Activated naive CD8-positive, alpha-beta T cell treated with anti-CD3 and anti-CD28 coated beads, Interleukin-2, amount 50 U/mL, for 16 hours (primary cell): ENCODE data around the gene ARAP2.

ENCODE experiments used
- DNase-seq: peaks from one replicate; pipeline ENCODE4 v3.0.0-alpha.2; 2020; ENCODE audit warnings: low read depth, low spot score

Gene ARAP2

GRCh38 chr4:36256398-36256891 lies 12.1 kb upstream of the ARAP2 start:
- no peak for DNase-seq

- peak; percentile 10 for DNase-seq
These were observed 11.3 kb upstream of the ARAP2 start for GRCh38 chr4:36255577-36255976.

GRCh38 chr4:36254371-36254770 lies 10.1 kb upstream of the ARAP2 start:
- DNase-seq, result no peak

- DNase-seq, result no peak
These were observed 7.7 kb upstream of the ARAP2 start for GRCh38 chr4:36251983-36252382.

- DNase-seq, result no peak
These were observed 5.3 kb upstream of the ARAP2 start for GRCh38 chr4:36249610-36250009.

- peak; percentile 13 for DNase-seq
These were observed 708 bp downstream of the ARAP2 start for GRCh38 chr4:36243355-36244256.

DNA sequence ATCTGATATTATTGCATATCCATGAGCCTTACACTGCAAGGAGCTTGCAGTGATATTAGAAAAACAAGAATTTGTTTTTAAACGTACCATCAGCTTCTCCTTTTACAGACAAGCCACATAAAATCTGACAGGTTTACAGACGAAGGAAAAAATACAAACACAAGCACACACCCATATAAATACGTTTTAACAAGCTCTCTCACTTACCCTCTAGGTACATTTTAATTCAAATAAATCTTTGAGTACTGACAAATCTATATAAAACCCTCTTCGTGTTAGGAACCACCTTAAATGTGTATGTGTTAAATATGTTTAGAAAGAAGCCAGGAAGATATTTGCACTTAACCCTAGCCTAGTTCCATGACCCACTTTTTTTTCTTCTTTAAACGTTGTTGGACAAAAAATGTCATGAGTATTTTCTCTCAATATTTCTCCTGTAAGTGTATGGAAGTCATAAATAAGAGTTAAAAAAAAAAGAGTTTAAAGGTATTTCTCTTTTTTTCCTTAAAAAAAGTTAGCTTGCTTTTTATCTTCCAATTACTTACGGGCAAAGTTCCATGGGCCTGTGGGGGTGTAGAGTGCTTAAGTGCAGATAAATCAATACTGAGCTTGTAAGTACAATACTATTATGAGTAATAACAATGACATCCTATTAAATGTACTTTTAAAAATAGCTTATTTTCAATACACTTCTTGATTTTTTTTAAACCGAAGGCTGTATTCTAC lies 1.5 kb downstream of the ARAP2 start:
- no peak for DNase-seq

DNA sequence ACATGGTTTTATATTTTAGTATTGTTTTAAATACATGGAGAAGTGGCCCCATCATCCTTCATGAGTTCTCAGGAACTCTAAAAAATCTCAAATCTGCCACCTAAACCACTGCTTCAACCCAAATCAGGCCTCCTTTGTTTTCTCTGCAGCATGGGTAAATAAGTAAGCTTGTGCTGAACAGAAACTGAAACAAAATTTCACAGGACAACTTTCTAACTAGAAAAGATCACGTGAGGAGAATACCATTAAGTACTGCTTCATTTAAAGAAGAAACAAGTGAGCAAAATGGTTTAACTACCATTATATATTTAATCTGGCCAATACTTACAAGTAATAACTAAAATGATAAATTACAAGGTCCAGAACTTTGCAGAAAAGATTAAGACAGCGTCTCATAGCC lies 2.5 kb downstream of the ARAP2 start:
- DNase-seq, result no peak

- no peak for DNase-seq
These were observed 6.7 kb downstream of the ARAP2 start for GRCh38 chr4:36237366-36238313.

DNA sequence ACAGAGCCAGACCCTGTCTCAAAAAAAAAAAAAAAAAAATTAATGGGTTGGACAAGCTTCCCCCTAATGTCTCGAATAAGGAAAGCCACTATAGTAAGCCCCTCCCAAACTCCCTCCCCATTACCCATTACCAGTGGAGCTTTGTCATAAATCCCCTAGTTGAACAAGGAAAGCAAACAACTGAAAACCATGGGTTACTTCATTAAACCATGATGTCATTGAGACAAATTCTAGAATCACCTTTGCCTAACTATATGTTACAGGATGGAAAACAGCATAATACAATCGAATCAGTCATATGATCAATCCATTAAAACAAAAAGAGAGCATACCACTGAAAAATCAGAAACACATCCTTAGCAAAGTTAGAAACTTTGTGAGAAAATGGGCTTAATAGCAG lies 8.2 kb downstream of the ARAP2 start:
- DNase-seq, result no peak

DNA sequence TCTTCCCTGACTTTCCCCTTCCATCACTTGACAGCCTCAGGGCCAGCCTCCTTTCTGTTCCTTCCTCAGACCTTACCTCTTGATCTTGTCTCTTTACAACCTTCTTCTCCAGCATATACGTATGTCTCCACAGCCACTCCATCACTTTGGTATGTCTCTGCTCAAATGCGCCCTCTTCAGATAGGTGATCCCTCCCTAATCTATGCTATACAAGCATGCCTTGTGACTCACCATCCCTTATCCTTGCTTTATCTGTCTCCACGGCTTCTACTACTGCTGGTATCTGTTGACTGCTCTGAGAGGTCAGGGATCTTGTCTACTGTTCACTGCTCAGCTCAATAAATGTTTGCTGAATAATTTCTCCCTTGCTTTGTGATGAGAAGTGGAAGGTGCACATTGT lies 9.0 kb downstream of the ARAP2 start:
- no peak for DNase-seq

- no peak for DNase-seq
These were observed 10.6 kb downstream of the ARAP2 start for GRCh38 chr4:36233567-36234266.

DNA sequence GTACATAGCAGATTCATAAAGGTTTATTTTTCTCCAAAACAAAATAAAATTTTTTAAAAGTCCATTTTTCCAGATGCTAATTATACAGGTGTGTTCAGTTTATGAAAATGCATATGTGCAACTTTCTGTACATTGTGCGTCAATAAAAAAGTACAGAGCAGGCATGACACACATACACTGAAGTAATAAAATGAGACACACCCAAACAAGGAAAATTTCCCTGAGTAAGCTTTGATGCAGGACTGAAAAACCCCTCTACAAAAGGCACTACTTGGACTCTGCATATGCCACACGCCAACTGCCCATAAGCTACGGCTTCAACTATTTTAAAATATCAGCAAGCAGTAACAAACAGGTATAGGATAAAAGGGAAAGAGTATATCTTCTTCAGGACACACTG lies 13.8 kb downstream of the ARAP2 start:
- DNase-seq, result no peak

- DNase-seq, result no peak
These were observed 16.4 kb downstream of the ARAP2 start for GRCh38 chr4:36227913-36228312.

DNA sequence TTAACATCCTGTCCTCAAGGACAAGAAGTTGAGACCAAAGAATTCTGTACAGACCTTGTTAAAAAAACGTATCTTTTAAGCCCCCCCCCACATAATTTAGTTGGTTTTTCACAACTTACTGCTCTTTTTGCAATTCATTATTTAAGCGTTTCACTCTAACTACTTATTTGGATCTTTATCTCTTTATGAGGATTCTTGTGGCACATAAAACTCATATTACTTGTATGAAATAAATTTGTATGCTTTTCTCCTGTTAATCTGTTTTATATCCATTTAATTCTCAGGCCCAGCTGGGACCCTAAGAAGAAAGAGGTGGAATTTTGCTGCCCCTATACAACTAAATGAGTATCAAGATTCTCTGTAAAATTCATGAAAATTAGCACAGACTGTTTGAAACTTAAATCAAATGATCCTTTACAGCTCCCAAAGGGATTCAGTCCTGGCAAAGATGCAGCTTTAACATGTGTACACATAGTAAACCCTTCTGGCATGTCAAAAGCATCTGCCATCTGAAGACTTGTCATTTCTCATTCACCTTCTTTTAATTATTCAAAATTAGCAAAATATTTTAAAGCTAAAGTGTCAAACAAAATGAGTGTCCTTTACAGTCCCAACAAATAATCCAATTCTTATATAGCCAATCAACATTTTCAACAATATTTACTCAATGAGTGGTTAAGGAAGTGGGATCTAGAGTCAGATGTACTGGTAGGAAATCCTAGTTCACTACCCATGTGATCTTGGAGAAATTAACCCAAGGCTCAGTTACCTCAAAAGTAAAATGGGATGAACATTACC lies 17.7 kb downstream of the ARAP2 start:
- no peak for DNase-seq

DNA sequence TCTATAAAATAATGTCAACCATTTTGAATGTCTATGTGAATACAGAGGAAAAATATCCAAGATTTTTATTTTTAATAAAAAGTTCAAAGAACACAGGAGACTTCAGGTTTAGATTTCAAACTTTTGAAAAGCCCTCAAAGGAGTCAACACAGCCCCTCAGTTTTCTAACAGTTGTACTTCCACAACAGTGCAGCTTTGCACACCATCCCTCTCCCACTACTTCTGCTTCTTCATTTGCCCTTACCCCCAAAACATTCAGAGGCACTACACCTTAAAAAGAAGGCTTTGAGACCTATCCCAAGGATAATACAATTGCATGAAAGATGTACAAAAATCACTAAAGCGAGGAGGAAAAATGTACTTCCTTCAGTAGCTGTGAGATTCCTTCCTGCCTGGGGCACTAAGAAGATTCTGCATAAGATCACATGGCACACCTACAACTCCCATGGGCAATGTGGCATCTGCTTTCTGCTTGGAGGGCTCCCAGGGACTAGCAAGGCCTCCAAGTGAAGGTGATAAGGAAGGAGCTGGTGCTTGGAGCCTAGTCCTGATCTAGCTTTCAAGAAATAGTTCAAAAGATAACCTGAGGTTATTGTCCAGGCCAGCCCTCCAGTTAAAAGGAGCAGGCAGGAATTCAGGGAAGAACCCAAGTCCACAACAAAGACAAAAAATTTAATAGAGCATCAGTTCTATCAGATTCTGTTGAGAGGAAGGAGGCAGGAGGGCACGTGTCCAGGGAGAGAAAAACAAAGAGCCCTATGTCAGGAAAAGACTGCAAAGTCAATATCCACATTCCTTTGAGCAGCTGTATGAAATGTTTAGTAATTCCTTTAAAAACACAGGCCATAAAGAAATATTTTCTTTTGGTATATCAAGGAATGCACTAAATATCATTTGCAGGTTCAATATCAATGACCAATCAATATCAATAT lies 19.1 kb downstream of the ARAP2 start:
- DNase-seq, result no peak

DNA sequence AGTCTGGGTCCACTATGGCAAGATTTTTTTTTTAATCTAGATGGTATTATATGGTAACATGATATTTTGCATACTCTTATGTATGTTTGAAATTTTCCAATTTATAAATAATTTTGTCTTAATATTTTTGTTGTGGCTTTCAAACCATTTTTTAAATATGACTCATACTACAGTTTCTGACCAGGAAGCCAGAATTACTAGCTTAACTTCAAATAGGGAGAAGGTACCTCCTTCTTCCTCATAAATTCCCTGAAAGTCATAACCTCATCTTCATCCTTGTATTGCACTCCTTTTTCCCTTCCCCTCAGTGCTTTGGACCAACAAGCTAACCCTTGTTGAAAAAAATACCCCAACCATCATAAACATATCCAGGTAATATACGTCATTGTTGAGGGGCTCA lies 21.6 kb downstream of the ARAP2 start:
- no peak for DNase-seq

DNA sequence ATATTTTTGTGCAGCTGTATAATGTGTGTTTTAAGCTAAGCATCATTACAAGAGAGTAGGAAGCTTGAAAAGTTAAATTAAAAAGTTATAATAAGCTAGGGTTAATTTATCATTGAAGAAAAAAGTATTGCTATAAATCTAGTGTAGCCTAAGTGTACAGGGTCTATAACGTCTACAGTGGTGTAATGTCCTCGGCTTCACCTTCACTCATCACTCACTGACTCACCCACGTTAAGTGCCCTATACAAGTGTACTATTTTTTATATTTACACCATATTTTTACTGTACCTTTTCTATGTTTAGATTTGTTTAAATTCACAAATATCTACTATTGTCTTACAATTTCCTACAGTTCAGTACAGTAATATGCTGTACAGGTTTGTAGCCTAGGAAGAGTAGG lies 23.5 kb downstream of the ARAP2 start:
- DNase-seq, result no peak

GRCh38 chr4:36218121-36218520 lies 26.2 kb downstream of the ARAP2 start:
- no peak for DNase-seq
